ENCODE results near the gene CES4A. TPM values are rescaled to one million over a fixed set of nuclear protein-coding genes. Genes with fewer than 3 reads are reported as not detected.
A peak's percentile ranks its signal among the peaks of the same experiment; 100 is the strongest.

Gene CES4A
- total and polyA plus RNA-seq, 2 of the 13 experiments (the other 11 are each of a cell fraction or from before 2014, with no cell fraction given), result 0.09 to 0.17 TPM

DNA sequence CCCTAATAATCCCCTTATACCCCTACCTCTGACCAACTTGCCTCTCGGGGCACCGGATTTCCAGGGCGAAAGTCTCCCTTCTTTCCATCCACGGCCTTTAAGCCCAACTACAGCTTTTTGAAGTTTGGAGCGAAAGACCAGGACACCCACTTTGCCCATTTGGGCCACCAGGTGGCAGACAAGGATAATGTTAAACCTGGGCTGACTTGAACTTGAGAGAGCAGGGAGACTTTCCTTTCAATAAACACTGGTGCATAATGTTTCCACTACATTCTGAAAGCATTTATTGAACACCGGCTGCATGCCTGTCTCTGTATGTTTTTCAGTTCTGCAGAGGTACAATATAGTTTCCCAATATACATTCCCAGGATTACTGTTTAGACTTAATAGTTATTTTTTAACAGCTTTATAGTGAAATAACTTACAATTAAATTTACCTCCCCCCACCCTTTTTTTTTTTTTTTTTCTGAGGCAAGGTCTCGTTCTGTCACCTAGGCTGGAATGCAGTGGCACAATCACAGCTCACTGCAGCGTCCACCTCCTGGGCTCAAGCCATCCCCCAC is 34.2 kb upstream of the CES4A start (continued):
- TF ChIP-seq, protein P1, sequence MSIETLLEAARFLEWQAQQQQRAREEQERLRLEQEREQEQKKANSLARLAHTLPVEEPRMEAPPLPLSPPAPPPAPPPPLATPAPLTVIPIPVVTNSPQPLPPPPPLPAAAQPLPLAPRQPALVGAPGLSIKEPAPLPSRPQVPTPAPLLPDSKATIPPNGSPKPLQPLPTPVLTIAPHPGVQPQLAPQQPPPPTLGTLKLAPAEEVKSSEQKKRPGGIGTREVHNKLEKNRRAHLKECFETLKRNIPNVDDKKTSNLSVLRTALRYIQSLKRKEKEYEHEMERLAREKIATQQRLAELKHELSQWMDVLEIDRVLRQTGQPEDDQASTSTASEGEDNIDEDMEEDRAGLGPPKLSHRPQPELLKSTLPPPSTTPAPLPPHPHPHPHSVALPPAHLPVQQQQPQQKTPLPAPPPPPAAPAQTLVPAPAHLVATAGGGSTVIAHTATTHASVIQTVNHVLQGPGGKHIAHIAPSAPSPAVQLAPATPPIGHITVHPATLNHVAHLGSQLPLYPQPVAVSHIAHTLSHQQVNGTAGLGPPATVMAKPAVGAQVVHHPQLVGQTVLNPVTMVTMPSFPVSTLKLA (IDR thresholded peaks at IDR 0.05), result no peak
- TF ChIP-seq ZNF326 (CRISPR knock-in tag; IDR thresholded peaks at IDR 0.05; ENCODE audit: borderline replicate concordance) (no peak), FOXK2 (IDR thresholded peaks at IDR 0.05) (no peak), REL (CRISPR knock-in tag; conservative IDR thresholded peaks at IDR 0.05) (no peak), MAX (IDR thresholded peaks at IDR 0.05) (no peak), SP5 (CRISPR knock-in tag; IDR thresholded peaks at IDR 0.05; ENCODE audit: borderline replicate concordance, low read depth) (peak; percentile 43; the same call in 1 of the 2 replicates), RXRB (CRISPR knock-in tag; IDR thresholded peaks at IDR 0.05; ENCODE audit: borderline replicate concordance) (peak; percentile 71; the same call in 1 of the 2 replicates), ZNF580 (CRISPR knock-in tag; IDR thresholded peaks at IDR 0.05; ENCODE audit: borderline replicate concordance, low read depth) (peak; percentile 49; the same call in 1 of the 2 replicates), ZNF605 (CRISPR knock-in tag; IDR thresholded peaks at IDR 0.05) (no peak), EP300 (IDR thresholded peaks at IDR 0.05; ENCODE audit: low read depth in 2 of 2, low read length in 2 of 2) (no peak), EP300 (CRISPR knock-in tag; IDR thresholded peaks at IDR 0.05; ENCODE audit: borderline replicate concordance) (no peak), THAP8 (CRISPR knock-in tag; IDR thresholded peaks at IDR 0.05; ENCODE audit: borderline replicate concordance) (no peak), SAP130 (CRISPR knock-in tag; IDR thresholded peaks at IDR 0.05; ENCODE audit: low read depth) (peak; percentile 69), NFYC (CRISPR knock-in tag; IDR thresholded peaks at IDR 0.05) (no peak), ZNF839 (CRISPR knock-in tag; IDR thresholded peaks at IDR 0.05; ENCODE audit: borderline replicate concordance) (no peak), ZNF569 (CRISPR knock-in tag; IDR thresholded peaks at IDR 0.05; ENCODE audit: borderline replicate concordance) (no peak), CHD2 (IDR thresholded peaks at IDR 0.05; ENCODE audit: low read depth, low read length) (no peak), GPN1 (CRISPR knock-in tag; IDR thresholded peaks at IDR 0.05; ENCODE audit: borderline replicate concordance) (no peak), BHLHE40 (IDR thresholded peaks at IDR 0.05; ENCODE audit: low read length) (no peak), FOXO1 (CRISPR knock-in tag; IDR thresholded peaks at IDR 0.05) (0 out of 2 replicates have a peak, but pooled peaks have one; percentile 20), ZNF296 (CRISPR knock-in tag; conservative IDR thresholded peaks at IDR 0.05) (no peak)
- TF ChIP-seq, protein P2, sequence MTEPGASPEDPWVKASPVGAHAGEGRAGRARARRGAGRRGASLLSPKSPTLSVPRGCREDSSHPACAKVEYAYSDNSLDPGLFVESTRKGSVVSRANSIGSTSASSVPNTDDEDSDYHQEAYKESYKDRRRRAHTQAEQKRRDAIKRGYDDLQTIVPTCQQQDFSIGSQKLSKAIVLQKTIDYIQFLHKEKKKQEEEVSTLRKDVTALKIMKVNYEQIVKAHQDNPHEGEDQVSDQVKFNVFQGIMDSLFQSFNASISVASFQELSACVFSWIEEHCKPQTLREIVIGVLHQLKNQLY (CRISPR knock-in tag; IDR thresholded peaks at IDR 0.05), result no peak; the same call in 1 of the 2 replicates
- TF ChIP-seq, protein P3, sequence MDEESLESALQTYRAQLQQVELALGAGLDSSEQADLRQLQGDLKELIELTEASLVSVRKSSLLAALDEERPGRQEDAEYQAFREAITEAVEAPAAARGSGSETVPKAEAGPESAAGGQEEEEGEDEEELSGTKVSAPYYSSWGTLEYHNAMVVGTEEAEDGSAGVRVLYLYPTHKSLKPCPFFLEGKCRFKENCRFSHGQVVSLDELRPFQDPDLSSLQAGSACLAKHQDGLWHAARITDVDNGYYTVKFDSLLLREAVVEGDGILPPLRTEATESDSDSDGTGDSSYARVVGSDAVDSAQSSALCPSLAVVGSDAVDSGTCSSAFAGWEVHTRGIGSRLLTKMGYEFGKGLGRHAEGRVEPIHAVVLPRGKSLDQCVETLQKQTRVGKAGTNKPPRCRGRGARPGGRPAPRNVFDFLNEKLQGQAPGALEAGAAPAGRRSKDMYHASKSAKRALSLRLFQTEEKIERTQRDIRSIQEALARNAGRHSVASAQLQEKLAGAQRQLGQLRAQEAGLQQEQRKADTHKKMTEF (CRISPR knock-in tag; IDR thresholded peaks at IDR 0.05), result no peak
- TF ChIP-seq, protein P4, sequence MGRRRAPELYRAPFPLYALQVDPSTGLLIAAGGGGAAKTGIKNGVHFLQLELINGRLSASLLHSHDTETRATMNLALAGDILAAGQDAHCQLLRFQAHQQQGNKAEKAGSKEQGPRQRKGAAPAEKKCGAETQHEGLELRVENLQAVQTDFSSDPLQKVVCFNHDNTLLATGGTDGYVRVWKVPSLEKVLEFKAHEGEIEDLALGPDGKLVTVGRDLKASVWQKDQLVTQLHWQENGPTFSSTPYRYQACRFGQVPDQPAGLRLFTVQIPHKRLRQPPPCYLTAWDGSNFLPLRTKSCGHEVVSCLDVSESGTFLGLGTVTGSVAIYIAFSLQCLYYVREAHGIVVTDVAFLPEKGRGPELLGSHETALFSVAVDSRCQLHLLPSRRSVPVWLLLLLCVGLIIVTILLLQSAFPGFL (CRISPR knock-in tag; IDR thresholded peaks at IDR 0.05), result no peak
